Fibroblast of lung (primary cell): ENCODE data around the gene GJD4.

Source experiments
- CTCF ChIP-seq, 2 donors: IDR thresholded peaks in 1 of 2; conservative IDR thresholded peaks in 1 of 2; 1 replicate in 1 of 2; 2 replicates in 1 of 2; pipeline ENCODE4 v1.5.1; 2011 to 2012; ENCODE audit warnings: low read length in 2 of 2, control low read depth in 1 of 2, inconsistent platforms in 1 of 2, low read depth in 1 of 2, mild to moderate bottlenecking in 1 of 2
- EZH2 ChIP-seq: IDR thresholded peaks from 2 replicates; pipeline ENCODE4 v1.5.1; 2012; ENCODE audit warnings: low read length, control low read depth, mild to moderate bottlenecking; ENCODE audit errors: missing control alignments

DNA sequence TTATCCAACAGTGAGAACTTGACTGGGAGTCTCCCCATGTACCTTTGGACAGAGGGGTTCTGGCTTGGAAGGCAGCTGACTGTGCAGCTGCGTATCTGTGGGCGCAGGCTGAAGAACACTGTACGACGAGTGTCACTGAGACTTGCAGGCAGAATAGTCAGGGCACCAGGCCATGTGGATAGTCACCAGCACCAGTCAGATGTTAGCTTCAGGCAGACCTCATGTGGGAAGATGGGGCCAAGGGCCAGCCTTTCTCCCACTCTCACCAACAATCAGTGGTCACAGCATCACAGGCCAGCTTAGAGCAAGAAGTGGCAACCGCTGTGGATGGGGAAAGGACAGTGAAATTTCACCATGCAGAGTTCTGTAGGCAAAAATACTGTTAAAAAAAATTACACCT, 43.4 kb upstream of the GJD4 start:
- TF ChIP-seq CTCF (conservative IDR thresholded peaks at IDR 0.05 in 1 of 2, IDR thresholded peaks at IDR 0.05 in 1 of 2; ENCODE audit: low read depth in 1 of 2, low read length in 2 of 2) = no peak
- TF ChIP-seq EZH2 = no peak
